Pancreas (tissue), 10 donors: Measurements from ENCODE around the gene PRF1. TPM values are rescaled to one million over a fixed set of nuclear protein-coding genes. Genes with fewer than 3 reads are reported as not detected.

Experiments used
- ATAC-seq, 4 donors: fragments of 200-7000 bp; cut with Tn5 transposase; one replicate each; pipeline versions ENCODE4 v1.8.0 to v1.9.1; 2020; ENCODE audit warnings: mild to moderate bottlenecking in 4 of 4, moderate library complexity in 4 of 4
- DNase-seq, 6 donors: peaks; one replicate each; pipeline ENCODE4 v3.0.0-alpha.2; 2020
- FAIRE-seq: peaks from 2 replicates; lab custom pipeline; 2012; peaks lifted over from hg19 to GRCh38; lab: Jason Lieb, UNC
- H3K27ac ChIP-seq, 4 donors: fragments of 200-600 bp; sonication (generic); 1 replicate in 3 of 4; 2 replicates in 1 of 4; pipeline versions ENCODE4 v1.5.0 to v1.8.0; 2020
- H3K27me3 ChIP-seq, 4 donors: fragments of 200-600 bp; one replicate each; pipeline ENCODE4 v1.8.0; 2021
- H3K36me3 ChIP-seq, 3 donors: fragments of 200-600 bp; sonication (generic) in 1 of 3; one replicate each; pipeline versions ENCODE4 v1.5.0 to v1.8.0; 2020 to 2021
- H3K4me1 ChIP-seq, 3 donors: fragments of 200-600 bp; one replicate each; pipeline ENCODE4 v1.8.0; 2021
- H3K4me3 ChIP-seq, 4 donors: fragments of 200-600 bp; sonication (generic) in 2 of 4; one replicate each; pipeline versions ENCODE4 v1.5.0 to v1.8.0; 2020 to 2021
- H3K9me3 ChIP-seq, 4 donors: fragments of 200-600 bp; one replicate each; pipeline ENCODE4 v1.8.0; 2021
- CTCF ChIP-seq, 4 donors: fragments of 200-600 bp; sonication (generic) in 3 of 4; IDR thresholded peaks; one replicate each; pipeline versions ENCODE4 v1.5.0 to v1.8.0; 2021; ENCODE audit warnings: antibody characterized with exemption in 4 of 4
- WGBS, 2 donors: extraction: QIAGEN DNeasy Blood & Tissue Kit; methylation state at CpG; one replicate each; pipeline ENCODE4 v1.1.7; 2013; 5-methylcytosine and 5-hydroxymethylcytosine counted together
- intact Hi-C, 3 donors: fragments of 100-400 bp; cut with DNase I; formaldehyde crosslinking; loops; one replicate each; pipeline versions ENCODE4 v1.11.1 to v1.14.2; 2022
- polyA plus RNA-seq, 2 donors: library from polyadenylated mRNA; stranded (reverse); fragments of 200-250 nt; gene quantifications; one replicate each; pipeline ENCODE4 v1.2.3, GENCODE V29; 2013
- total RNA-seq, 6 donors: library from RNA; stranded (reverse); fragmentation: NEBNext Ultra II Directional in 4 of 6; extraction: Animal tissue kit (Norgen Biotek cat#: 25700) in 4 of 6; gene quantifications; one replicate each; pipeline versions ENCODE4 v1.2.1 to v1.2.4, GENCODE V29; 2021 to 2023
- donor health status: healthy with polysubstance abuse.
- donor health status: DM: no; HTN: no; CAD: no; lungs with moderate emphysema.
- donor health status: DM: no; HTN: no; CAD: no.
- donor health status: control.
- donor health status: control.
- donor health status: Bipolar disorder and iron deficiency.
- donor health status: DM: yes; HTN: yes; CAD: no.
- donor health status: DM: no; HTN: no; CAD: no.
- donor health status: DM: no; HTN: no; CAD: no.
- donor health status: DM: yes; HTN: yes; CAD: no.

Gene PRF1
- total and polyA plus RNA-seq, 8 donors, result 0.16 to 1.8 (median 0.52) TPM

GRCh38 chr10:70566515-70567290, 35.8 kb downstream of the PRF1 start:
- Histone ChIP-seq H3K4me1 (no peaks in the 10 kb centered on the region), H3K36me3 (no peaks in the 10 kb centered on the region), H3K27me3 (no peaks in the 10 kb centered on the region), H3K4me3 (no peak overlapping the region), H3K27ac (no peak overlapping the region), H3K9me3 (no peaks in the 10 kb centered on the region)
- TF ChIP-seq CTCF (IDR thresholded peaks at IDR 0.05), result no peak
- no peak for DNase-seq
- 65 to 76% methylated on average over 18 of the region's 18 CpGs for WGBS, 2 donors
- intact Hi-C loops, result no loop called here
- no peak for FAIRE-seq
- ATAC-seq, result no peak

- ATAC-seq (no peak), DNase-seq (no peak), FAIRE-seq (no peak)
- intact Hi-C loops, result no loop called here
- no peaks in the 10 kb centered on the region for H3K27me3 ChIP-seq
- H3K4me1 ChIP-seq, result no peaks in the 10 kb centered on the region
- no peak for TF ChIP-seq CTCF (IDR thresholded peaks at IDR 0.05)
- no peak overlapping the region for H3K4me3 ChIP-seq
- H3K36me3 ChIP-seq, result no peaks in the 10 kb centered on the region
- no peaks in the 10 kb centered on the region for H3K9me3 ChIP-seq
- H3K27ac ChIP-seq, result no peak overlapping the region
- WGBS, 2 donors, result 82 to 85% methylated on average over 18 of the region's 18 CpGs
These were observed 36.7 kb downstream of the PRF1 start for GRCh38 chr10:70565556-70566514.

- Histone ChIP-seq H3K9me3 (no peaks in the 10 kb centered on the region), H3K4me3 (no peak overlapping the region), H3K27ac (no peak overlapping the region), H3K27me3 (no peaks in the 10 kb centered on the region), H3K36me3 (no peaks in the 10 kb centered on the region), H3K4me1 (no peaks in the 10 kb centered on the region)
- no peak for TF ChIP-seq CTCF (IDR thresholded peaks at IDR 0.05)
- no peak for ATAC-seq
- no peak for FAIRE-seq
- intact Hi-C loops, result loop anchor here in 1 of 3 donors (5.0 kb wide), 1 partner anchor 312 kb away; no protein-coding TSS in a partner anchor
- WGBS, 2 donors, result 76 to 81% methylated on average over 6 of the region's 6 CpGs
- DNase-seq, result no peak
These were observed 37.6 kb downstream of the PRF1 start for GRCh38 chr10:70564901-70565351.

- intact Hi-C loops, result loop anchor here in 1 of 3 donors (5.0 kb wide), 1 partner anchor 313 kb away; no protein-coding TSS in a partner anchor
- TF ChIP-seq CTCF (IDR thresholded peaks at IDR 0.05), result no peak
- FAIRE-seq (no peak), DNase-seq (no peak), ATAC-seq (no peak)
- WGBS, 2 donors, result 89 to 90% methylated on average over 21 of the region's 21 CpGs
- Histone ChIP-seq H3K4me3 (no peak overlapping the region), H3K9me3 (no peaks in the 10 kb centered on the region), H3K4me1 (no peaks in the 10 kb centered on the region), H3K27me3 (no peaks in the 10 kb centered on the region), H3K27ac (no peak overlapping the region), H3K36me3 (no peaks in the 10 kb centered on the region)
These were observed 38.3 kb downstream of the PRF1 start for GRCh38 chr10:70564113-70564725.
